B cell (primary cell): ENCODE results near the gene ARRB1.

Experiments
- EZH2 ChIP-seq: IDR thresholded peaks from 2 replicates; pipeline ENCODE4 v1.6.1; 2012; ENCODE audit warnings: borderline replicate concordance, low read depth, mild to moderate bottlenecking, moderate library complexity, low read length; ENCODE audit not compliant: insufficient read depth, poor library complexity, severe bottlenecking
- TF ChIP-seq, protein P1 (sequence below): fragments of 200-600 bp; IDR thresholded peaks from one replicate; pipeline ENCODE4 v1.8.0; 2022; ENCODE audit warnings: antibody characterized with exemption, mild to moderate bottlenecking

GRCh38 chr11:75237050-75237449 is 114.4 kb downstream of the ARRB1 start:
- TF ChIP-seq EZH2: no peak
- TF ChIP-seq, protein P1, sequence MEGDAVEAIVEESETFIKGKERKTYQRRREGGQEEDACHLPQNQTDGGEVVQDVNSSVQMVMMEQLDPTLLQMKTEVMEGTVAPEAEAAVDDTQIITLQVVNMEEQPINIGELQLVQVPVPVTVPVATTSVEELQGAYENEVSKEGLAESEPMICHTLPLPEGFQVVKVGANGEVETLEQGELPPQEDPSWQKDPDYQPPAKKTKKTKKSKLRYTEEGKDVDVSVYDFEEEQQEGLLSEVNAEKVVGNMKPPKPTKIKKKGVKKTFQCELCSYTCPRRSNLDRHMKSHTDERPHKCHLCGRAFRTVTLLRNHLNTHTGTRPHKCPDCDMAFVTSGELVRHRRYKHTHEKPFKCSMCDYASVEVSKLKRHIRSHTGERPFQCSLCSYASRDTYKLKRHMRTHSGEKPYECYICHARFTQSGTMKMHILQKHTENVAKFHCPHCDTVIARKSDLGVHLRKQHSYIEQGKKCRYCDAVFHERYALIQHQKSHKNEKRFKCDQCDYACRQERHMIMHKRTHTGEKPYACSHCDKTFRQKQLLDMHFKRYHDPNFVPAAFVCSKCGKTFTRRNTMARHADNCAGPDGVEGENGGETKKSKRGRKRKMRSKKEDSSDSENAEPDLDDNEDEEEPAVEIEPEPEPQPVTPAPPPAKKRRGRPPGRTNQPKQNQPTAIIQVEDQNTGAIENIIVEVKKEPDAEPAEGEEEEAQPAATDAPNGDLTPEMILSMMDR: no peak
